Chondrocyte (in vitro differentiated cells): ENCODE results near the gene PHLPP1. TPM values are rescaled to one million over a fixed set of nuclear protein-coding genes. Genes with fewer than 3 reads are reported as not detected.

ENCODE experiments used
- DNase-seq: peaks from one replicate; pipeline ENCODE4 v3.0.0; 2021; ENCODE audit warnings: mixed read lengths, low spot score
- H3K27ac Mint-ChIP-seq: one replicate; pipeline ENCODE4 v1.8.0; 2021; ENCODE audit warnings: mild to moderate bottlenecking, moderate library complexity, mixed read lengths; ENCODE audit not compliant: unreplicated experiment
- H3K27me3 Mint-ChIP-seq: 2 replicates; pipeline ENCODE4 v1.8.0; 2021; ENCODE audit warnings: low read depth, mixed read lengths
- H3K36me3 Mint-ChIP-seq: 2 replicates; pipeline ENCODE4 v1.8.0; 2021; ENCODE audit warnings: low read depth, mixed read lengths
- H3K4me1 Mint-ChIP-seq: 2 replicates; pipeline ENCODE4 v1.8.0; 2021; ENCODE audit warnings: low read depth, mild to moderate bottlenecking, mixed read lengths
- H3K4me3 Mint-ChIP-seq: one replicate; pipeline ENCODE4 v1.8.0; 2021; ENCODE audit warnings: mild to moderate bottlenecking, moderate library complexity, mixed read lengths; ENCODE audit not compliant: unreplicated experiment
- H3K9me3 Mint-ChIP-seq: 2 replicates; pipeline ENCODE4 v1.8.0; 2021; ENCODE audit warnings: low read depth, mixed read lengths
- total RNA-seq: library from RNA; stranded (reverse); gene quantifications from 3 replicates; pipeline ENCODE4 v1.2.1, GENCODE V29; 2021
- TF ChIP-seq, protein P1 (sequence below): fragments of 200-600 bp; sonication (generic); IDR thresholded peaks from 2 replicates; pipeline ENCODE4 v1.5.0; 2021; ENCODE audit warnings: antibody characterized with exemption, mild to moderate bottlenecking, moderate library complexity

PHLPP1 gene
- total RNA-seq, 1 donor from 2014 or later, result 10.4 TPM

DNA sequence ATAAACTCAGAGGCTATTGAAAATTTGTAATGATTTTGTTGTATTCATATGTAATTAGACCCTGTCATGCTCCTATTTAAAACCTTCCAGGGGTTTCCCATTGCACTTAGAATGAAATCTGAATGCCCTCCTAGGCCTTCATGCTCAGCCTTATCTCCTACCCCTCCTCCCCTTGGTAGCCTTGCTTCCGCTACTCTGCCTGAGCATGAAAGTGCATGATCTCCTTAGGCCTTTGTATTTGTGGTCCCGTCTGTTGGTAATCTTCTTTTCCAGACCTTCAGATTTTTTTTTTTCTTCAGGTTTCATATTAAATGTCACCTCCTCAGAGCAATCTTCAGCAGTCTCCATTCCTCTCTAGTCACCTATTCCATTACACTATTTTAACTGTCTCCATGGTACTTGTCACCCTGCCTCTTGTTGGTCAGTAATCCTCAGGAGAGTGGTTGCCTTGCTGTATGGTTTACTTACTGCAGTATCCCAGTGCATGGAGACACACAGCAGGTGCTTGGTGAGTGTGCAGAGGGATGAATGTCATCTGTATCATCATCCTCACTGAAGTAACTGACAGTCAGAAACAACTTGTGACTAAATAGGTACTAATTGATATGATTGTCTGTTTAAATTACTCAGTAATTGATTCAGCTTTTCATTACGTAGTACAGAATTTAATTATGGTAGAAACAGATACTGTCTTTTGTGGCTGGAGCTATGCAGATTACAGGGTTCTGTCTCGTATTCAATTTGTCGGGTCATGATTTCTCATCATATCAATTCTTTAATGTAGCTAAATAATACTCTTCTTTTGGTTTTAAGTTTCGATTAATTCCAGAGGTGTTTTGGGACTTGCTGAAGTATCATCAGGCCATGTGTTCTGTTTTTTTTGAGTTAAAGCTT lies 63.9 kb downstream of the PHLPP1 start:
- H3K4me1 Mint-ChIP-seq, result peaks cover 10% of the 10 kb centered on the region
- no peaks in the 10 kb centered on the region for H3K36me3 Mint-ChIP-seq
- TF ChIP-seq, protein P1, sequence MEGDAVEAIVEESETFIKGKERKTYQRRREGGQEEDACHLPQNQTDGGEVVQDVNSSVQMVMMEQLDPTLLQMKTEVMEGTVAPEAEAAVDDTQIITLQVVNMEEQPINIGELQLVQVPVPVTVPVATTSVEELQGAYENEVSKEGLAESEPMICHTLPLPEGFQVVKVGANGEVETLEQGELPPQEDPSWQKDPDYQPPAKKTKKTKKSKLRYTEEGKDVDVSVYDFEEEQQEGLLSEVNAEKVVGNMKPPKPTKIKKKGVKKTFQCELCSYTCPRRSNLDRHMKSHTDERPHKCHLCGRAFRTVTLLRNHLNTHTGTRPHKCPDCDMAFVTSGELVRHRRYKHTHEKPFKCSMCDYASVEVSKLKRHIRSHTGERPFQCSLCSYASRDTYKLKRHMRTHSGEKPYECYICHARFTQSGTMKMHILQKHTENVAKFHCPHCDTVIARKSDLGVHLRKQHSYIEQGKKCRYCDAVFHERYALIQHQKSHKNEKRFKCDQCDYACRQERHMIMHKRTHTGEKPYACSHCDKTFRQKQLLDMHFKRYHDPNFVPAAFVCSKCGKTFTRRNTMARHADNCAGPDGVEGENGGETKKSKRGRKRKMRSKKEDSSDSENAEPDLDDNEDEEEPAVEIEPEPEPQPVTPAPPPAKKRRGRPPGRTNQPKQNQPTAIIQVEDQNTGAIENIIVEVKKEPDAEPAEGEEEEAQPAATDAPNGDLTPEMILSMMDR, result no peak
- H3K27me3 Mint-ChIP-seq, result no peaks in the 10 kb centered on the region
- DNase-seq, result no peak
- no peak overlapping the region for H3K4me3 Mint-ChIP-seq
- no peak overlapping the region for H3K27ac Mint-ChIP-seq
- no peaks in the 10 kb centered on the region for H3K9me3 Mint-ChIP-seq

DNA sequence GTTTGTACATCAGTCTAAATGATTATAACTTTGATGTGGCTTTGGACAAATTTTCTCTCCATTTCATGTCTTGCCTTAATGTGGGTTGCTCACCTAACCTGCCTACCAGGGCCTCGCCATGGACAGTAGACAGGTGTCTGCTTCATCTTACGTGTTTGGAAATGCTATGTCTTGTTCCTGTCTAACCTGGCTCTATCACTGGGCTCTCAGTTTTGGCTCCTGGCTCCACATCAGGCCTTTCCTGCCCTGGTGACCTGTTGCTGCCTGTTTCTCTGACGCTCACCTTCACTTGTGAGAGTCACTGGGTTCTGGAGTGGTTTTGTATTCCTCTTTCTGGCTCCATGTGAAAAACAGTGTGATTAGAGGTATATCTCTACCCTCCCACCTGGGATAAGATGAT lies 65.9 kb downstream of the PHLPP1 start:
- no peak overlapping the region for H3K4me3 Mint-ChIP-seq
- H3K4me1 Mint-ChIP-seq, result peaks cover 18% of the 10 kb centered on the region
- H3K36me3 Mint-ChIP-seq, result no peaks in the 10 kb centered on the region
- H3K27me3 Mint-ChIP-seq, result no peaks in the 10 kb centered on the region
- TF ChIP-seq, protein P1, result no peak
- no peaks in the 10 kb centered on the region for H3K9me3 Mint-ChIP-seq
- DNase-seq, result no peak
- H3K27ac Mint-ChIP-seq, result no peak overlapping the region

DNA sequence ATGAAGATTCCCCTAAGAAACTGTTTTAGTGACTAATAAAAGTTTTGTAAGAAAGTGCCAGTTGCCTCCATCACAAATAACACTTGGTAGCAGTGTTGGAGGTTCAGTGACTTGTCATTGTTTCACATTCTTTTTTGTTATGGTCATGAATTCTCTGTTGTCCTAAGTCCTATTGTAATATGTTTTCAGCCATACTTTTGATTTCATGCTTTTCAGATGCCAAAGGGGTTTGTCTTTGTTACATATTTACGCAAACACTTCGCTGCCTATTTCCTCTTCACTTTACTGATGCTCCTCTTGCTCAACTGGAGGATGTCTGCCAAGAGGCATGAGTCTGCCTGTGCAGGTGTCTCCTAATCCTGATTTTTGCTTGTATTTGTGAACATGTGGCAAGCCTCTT lies 66.6 kb downstream of the PHLPP1 start:
- Mint-ChIP-seq H3K27me3 (no peaks in the 10 kb centered on the region), H3K9me3 (no peaks in the 10 kb centered on the region), H3K27ac (peak overlapping the region; percentile 82), H3K4me3 (no peak overlapping the region), H3K4me1 (peaks cover 18% of the 10 kb centered on the region), H3K36me3 (no peaks in the 10 kb centered on the region)
- TF ChIP-seq, protein P1, result no peak
- DNase-seq, result no peak

DNA sequence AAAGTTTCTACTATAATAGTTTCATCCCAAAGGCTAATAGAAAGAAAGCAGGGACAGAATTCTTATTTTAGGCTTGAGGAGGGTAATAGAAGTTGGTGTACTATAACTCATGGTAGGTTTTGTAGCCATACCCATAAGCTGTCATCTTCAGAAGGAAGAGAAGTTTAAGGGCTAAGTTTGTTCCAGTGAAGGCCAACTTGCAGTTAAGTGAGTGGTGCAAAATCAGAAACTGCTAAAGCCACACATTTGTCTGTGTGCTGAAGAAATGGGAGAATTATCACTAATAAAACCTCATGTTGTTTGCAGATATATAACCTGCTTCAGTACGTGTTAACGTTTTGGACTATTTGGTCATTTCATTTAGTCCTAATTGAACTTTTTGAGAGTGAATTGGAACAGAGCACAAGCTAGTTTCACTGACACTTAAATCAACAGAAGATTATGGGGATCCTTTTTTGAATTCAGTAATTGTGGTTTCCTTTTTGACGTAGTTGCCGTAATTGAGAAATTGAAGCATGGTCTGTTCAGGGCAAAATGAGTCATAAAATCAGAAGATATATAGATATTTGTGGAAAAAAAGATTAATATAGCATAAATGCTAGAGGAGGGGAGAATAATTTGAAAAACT lies 69.1 kb downstream of the PHLPP1 start:
- no peak overlapping the region for H3K27ac Mint-ChIP-seq
- H3K9me3 Mint-ChIP-seq, result no peaks in the 10 kb centered on the region
- H3K36me3 Mint-ChIP-seq, result no peaks in the 10 kb centered on the region
- peaks cover 28% of the 10 kb centered on the region for H3K4me1 Mint-ChIP-seq
- TF ChIP-seq, protein P1, result no peak
- H3K4me3 Mint-ChIP-seq, result no peak overlapping the region
- H3K27me3 Mint-ChIP-seq, result no peaks in the 10 kb centered on the region
- DNase-seq, result no peak

DNA sequence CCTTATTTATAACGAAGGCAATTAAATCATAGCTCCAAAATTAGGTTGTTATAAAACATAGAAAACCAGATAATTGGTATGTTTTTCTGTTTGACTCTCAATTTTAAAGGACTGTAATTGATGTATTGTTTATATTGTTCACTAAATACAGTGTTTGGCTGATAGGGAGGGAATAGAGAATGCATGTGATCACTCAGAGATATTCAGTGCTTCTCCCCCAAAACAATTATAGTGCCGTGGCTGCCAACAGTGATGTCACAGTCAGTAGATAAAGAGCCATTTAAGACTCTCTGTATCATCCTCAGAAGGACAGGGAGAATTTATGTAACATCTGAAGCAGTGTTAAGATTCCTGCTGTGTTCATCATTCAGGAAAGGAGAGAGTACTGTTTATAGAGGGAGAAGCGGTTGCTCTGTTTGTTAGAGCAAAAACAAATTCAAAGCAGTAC lies 69.6 kb downstream of the PHLPP1 start:
- no peak overlapping the region for H3K4me3 Mint-ChIP-seq
- DNase-seq, result no peak
- H3K9me3 Mint-ChIP-seq, result no peaks in the 10 kb centered on the region
- no peaks in the 10 kb centered on the region for H3K27me3 Mint-ChIP-seq
- H3K27ac Mint-ChIP-seq, result no peak overlapping the region
- peaks cover 28% of the 10 kb centered on the region for H3K4me1 Mint-ChIP-seq
- H3K36me3 Mint-ChIP-seq, result no peaks in the 10 kb centered on the region
- TF ChIP-seq, protein P1, result no peak
